ENCODE results near the gene ELMO3.

The ELMO3 gene

DNA sequence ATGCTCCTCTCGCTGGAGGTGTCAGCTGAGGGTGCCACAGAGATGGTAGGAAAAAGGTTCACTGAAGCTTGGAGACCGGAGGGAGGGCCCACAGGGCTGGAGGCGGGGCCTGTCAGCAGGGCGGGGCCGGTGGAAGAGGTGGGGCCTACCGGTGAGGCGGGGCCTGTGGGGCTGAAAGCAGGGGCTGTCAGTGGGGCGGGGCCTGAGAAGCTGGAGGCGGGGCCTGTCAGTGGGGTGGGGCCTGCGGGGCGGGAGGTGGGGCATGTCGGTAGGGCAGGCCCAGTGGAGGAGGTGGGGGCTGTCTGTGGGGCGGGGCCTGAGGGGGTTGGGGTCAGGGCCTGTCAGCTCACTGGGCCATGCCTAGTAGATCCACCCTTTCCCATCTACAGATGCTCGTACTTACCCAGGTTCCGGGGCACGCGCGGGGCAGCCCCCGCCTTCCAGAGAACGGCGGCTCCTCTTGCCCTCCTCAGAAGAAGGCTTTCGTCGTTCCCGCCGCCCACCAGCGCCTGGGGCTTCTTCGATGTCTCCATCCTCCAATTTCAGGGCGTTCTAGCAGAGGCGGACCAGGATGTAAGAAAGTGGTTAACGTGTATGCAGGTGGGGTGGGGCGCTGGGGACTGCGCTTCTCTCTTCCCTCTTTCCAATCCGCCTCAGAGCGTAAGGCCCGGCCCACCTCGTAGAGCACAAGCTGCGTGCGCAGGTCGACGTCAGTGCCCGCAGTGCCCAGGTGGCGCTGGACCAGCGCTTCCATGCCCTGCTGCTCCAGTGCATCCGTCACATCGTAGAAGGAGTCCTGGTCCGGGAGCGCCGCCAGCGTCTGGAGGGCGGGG lies 37.8 kb downstream of the ELMO3 start:
- DNase-seq (peak; percentile 51), ATAC-seq (replicated peaks) (peak; percentile 89 to 91)
- no peak overlapping the region for H3K4me3 Mint-ChIP-seq
- H3K27me3 Mint-ChIP-seq: no peaks in the 10 kb centered on the region
- H3K36me3 Mint-ChIP-seq: peaks cover 37 to 76% of the 10 kb centered on the region in 2 donors
- peak overlapping the region; percentile 82 for H3K27ac Mint-ChIP-seq
- peaks cover 8 to 17% of the 10 kb centered on the region in 2 donors for H3K4me1 Mint-ChIP-seq
- peaks cover 4 to 6% of the 10 kb centered on the region in 2 donors for H3K9me3 Mint-ChIP-seq

DNA sequence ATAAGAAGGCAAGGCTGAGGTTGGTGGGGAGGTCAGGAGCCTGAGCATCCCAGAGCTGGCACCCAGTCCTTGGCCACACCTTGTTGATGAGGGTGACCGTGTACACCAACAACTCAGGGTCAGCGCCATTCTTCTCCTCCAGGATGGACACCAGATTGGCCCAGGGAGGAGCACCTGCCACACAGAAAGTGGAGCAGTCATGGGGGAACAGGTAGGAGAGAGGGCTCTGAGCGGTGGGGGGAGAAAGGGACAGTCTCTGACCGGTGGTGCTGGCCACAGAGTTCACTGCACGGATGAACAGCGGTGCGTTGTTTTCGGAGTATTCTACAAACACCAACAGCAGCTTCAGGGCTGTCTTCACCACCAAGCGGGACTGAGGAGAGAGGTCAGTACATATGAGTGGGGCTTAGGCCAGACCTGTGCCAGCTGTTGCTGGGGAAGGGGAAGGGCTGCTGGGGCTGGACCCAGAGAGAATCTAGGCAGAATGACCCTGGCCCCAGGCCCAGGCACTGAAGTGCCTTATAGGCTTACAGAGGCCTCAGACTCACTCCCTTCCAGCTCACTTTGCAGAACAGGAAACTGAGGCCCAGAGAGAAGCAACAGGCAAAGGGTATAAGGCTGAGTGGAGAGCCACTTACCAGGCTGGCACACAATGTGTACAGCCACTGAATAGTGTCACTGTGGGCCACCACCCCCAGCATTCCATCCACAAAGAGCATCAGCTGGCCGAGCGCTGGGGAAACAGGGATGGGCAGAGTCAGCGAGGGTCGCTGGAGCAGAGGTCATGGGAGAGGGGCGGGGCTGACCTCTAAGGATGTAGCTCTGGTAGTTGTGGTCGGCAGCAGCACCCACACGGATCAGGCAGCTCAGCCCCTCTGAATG lies 38.7 kb downstream of the ELMO3 start:
- H3K36me3 Mint-ChIP-seq: peaks cover 32 to 68% of the 10 kb centered on the region in 2 donors
- ATAC-seq (replicated peaks) (no peak), DNase-seq (no peak)
- no peaks in the 10 kb centered on the region for H3K27me3 Mint-ChIP-seq
- H3K4me3 Mint-ChIP-seq: no peak overlapping the region
- peaks cover 16 to 19% of the 10 kb centered on the region in 2 donors for H3K4me1 Mint-ChIP-seq
- H3K9me3 Mint-ChIP-seq: peaks cover 4 to 6% of the 10 kb centered on the region in 2 donors
- peak overlapping the region; percentile 82 for H3K27ac Mint-ChIP-seq

DNA sequence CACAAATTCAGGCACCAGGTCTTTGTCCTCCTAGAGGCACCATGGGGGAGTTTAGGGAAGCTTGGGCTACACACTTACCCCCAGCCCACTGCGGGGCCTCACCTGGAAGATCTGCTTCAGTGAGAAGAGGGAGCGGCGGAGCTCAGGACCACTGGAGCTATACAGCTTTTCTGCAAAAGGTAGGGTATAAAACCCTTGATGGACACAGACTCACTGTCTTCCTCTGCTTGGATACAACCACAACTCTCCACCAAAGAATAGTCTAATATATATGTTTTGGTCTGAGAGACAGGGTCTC lies 39.3 kb downstream of the ELMO3 start:
- Mint-ChIP-seq H3K9me3 (peaks cover 4 to 6% of the 10 kb centered on the region in 2 donors), H3K4me1 (peaks cover 18 to 19% of the 10 kb centered on the region in 2 donors), H3K36me3 (peaks cover 30 to 65% of the 10 kb centered on the region in 2 donors), H3K4me3 (no peak overlapping the region), H3K27me3 (no peaks in the 10 kb centered on the region), H3K27ac (peak overlapping the region; percentile 69)
- no peak for DNase-seq
- no peak for ATAC-seq (replicated peaks)

GRCh38 chr16:67238806-67239470 lies 40.0 kb downstream of the ELMO3 start:
- ATAC-seq (replicated peaks) (no peak), DNase-seq (no peak)
- Mint-ChIP-seq H3K36me3 (peaks cover 25 to 58% of the 10 kb centered on the region in 2 donors), H3K9me3 (peaks cover 4 to 6% of the 10 kb centered on the region in 2 donors), H3K4me1 (peaks cover 25 to 26% of the 10 kb centered on the region in 2 donors), H3K27me3 (no peaks in the 10 kb centered on the region), H3K27ac (no peak overlapping the region), H3K4me3 (no peak overlapping the region)

DNA sequence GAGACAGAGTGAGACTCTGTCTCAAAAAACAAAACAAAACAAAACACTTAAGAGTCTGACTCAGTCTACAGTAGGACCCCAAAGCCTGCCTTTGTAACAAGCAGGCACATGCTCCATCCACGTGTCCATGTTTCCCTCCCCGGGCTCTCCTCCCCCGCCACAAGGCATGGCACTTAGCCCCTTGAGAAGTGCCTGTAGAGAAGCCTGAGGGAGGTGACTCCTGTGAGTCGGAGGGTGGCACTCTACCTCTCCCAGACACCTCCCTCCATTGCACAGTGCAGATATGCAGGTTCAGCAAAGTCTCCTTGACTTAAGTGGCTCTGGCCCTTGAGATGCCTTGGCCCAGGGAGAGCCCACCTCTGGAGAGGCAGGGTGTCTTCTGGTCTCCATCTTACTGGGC lies 41.6 kb downstream of the ELMO3 start:
- Mint-ChIP-seq H3K27ac (no peak overlapping the region), H3K27me3 (no peaks in the 10 kb centered on the region), H3K4me3 (no peak overlapping the region), H3K9me3 (peaks cover 4 to 6% of the 10 kb centered on the region in 2 donors), H3K36me3 (peaks cover 25 to 51% of the 10 kb centered on the region in 2 donors), H3K4me1 (peaks cover 35 to 41% of the 10 kb centered on the region in 2 donors)
- DNase-seq (no peak), ATAC-seq (replicated peaks) (no peak)

DNA sequence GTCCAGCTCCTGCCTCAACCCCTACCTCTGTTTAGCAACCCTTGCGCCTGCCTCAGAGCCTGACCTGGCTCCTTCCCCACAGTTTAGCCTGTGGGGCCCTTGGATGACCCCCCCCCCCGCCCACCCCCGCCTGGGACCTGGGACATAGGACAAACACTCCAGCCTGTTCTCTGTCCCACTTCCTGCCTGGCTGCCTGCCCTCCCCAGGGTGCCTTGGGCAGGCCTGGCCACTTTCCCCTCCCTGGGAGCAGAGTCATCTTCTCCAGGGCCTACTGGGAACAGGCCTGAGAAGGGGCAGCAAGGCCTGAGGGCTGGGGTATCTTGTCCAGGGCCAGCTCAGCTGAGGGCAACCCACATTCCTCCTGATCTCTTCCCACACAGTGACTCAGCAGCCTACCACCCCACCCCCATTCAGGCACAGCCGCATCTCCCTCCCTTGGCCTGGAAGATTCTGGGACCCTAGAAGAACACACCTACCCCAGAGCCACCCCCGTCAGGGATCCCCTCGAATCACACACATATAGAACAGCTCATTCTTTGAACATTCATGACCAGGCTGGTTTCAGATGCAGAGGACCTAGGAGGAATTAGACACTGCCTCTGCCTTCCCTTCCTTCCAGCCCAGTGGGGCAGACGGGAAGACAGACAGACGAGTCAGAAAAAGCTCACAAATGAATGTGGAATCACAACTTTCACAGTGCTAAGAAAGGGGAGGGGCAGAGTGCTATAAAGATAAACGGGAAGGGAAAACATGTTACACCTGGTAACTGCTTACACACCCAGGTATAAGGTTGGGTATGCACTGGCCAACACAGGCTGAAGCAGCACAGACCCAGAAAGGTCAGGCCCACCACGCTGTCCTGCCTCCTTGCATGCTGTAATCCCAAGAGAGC lies 42.3 kb downstream of the ELMO3 start:
- peaks cover 19 to 44% of the 10 kb centered on the region in 2 donors for H3K36me3 Mint-ChIP-seq
- peaks cover 31 to 46% of the 10 kb centered on the region in 2 donors for H3K4me1 Mint-ChIP-seq
- H3K27me3 Mint-ChIP-seq: no peaks in the 10 kb centered on the region
- peak overlapping the region; percentile 47 for H3K27ac Mint-ChIP-seq
- ATAC-seq (replicated peaks): no peak
- no peak overlapping the region for H3K4me3 Mint-ChIP-seq
- DNase-seq: no peak
- peaks cover under 1 to 3% of the 10 kb centered on the region in 2 donors for H3K9me3 Mint-ChIP-seq

DNA sequence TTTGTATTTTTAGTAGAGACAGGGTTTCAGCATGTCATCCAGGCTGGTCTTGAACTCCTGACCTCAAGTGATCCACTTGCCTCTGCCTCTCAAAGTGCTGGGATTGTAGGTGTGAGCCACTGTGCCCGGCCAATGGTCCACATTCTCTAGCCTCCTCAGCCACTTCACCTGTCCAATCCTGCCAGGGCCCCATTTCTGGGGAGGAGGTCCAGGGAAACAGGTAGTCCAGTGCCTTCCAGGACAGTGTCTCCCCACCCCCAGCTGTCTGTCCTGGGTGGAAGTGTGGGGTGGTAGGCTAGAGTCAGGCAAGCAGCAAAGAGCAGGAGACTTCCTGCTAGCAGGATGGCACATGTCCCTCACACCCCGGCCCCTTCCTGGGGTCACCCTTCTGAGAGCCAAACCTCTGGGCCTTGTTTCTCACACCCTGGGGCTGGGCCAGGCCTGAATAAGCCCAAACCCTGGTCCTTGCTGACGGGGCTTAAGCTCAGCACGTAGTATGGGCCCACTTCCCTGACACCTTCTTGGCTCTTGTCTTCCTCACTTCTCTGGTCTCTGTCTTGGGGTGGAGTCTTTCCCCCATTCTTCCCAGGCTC lies 43.3 kb downstream of the ELMO3 start:
- DNase-seq (no peak), ATAC-seq (replicated peaks) (no peak)
- Mint-ChIP-seq H3K4me3 (no peak overlapping the region), H3K27me3 (no peaks in the 10 kb centered on the region), H3K9me3 (no peaks in the 10 kb centered on the region), H3K36me3 (peaks cover 10 to 36% of the 10 kb centered on the region in 2 donors), H3K27ac (peak overlapping the region; percentile 86), H3K4me1 (peaks cover 27 to 53% of the 10 kb centered on the region in 2 donors)

DNA sequence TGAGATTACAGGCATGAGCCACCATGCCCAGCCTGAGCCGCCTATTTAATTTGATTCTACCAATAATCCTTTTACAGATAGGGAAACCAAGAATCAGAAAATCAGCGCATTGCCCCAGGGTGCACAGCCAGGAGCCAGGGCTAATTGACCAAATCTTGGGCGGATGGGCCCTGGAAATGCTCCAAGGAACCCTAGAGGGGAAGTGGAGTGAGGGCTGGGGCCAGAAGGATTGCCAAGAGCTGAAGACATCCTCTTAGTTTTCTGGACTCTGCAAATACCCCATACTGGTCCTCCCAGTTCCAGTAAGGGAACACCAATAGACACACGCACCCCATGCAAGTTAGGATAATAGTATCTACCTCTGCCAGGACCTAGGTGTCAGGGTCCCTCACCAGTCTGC lies 44.5 kb downstream of the ELMO3 start:
- ATAC-seq (replicated peaks) (no peak), DNase-seq (no peak)
- Mint-ChIP-seq H3K4me1 (peaks cover 34 to 66% of the 10 kb centered on the region in 2 donors), H3K36me3 (peaks cover 3 to 24% of the 10 kb centered on the region in 2 donors), H3K27ac (peak overlapping the region; percentile 96), H3K27me3 (no peaks in the 10 kb centered on the region), H3K9me3 (no peaks in the 10 kb centered on the region), H3K4me3 (peak overlapping the region in 1 of 2 donors; percentile 92)

GRCh38 chr16:67244387-67245185 lies 45.7 kb downstream of the ELMO3 start:
- peaks cover 4 to 5% of the 10 kb centered on the region in 2 donors for H3K27me3 Mint-ChIP-seq
- DNase-seq (peak; percentile 91), ATAC-seq (replicated peaks) (peak; percentile 67 to 72)
- no peaks in the 10 kb centered on the region for H3K9me3 Mint-ChIP-seq
- peaks cover 38 to 75% of the 10 kb centered on the region in 2 donors for H3K4me1 Mint-ChIP-seq
- peak overlapping the region; percentile 92 to 96 for H3K4me3 Mint-ChIP-seq
- H3K27ac Mint-ChIP-seq: peak overlapping the region; percentile 96
- peaks cover 3 to 13% of the 10 kb centered on the region in 2 donors for H3K36me3 Mint-ChIP-seq

GRCh38 chr16:67245186-67245585 lies 46.3 kb downstream of the ELMO3 start:
- Mint-ChIP-seq H3K36me3 (peaks cover 3 to 10% of the 10 kb centered on the region in 2 donors), H3K4me1 (peaks cover 44 to 80% of the 10 kb centered on the region in 2 donors), H3K4me3 (peak overlapping the region; percentile 92 to 96), H3K27me3 (peaks cover 10 to 11% of the 10 kb centered on the region in 2 donors), H3K9me3 (no peaks in the 10 kb centered on the region), H3K27ac (peak overlapping the region; percentile 96)
- DNase-seq: no peak
- ATAC-seq (replicated peaks): no peak

DNA sequence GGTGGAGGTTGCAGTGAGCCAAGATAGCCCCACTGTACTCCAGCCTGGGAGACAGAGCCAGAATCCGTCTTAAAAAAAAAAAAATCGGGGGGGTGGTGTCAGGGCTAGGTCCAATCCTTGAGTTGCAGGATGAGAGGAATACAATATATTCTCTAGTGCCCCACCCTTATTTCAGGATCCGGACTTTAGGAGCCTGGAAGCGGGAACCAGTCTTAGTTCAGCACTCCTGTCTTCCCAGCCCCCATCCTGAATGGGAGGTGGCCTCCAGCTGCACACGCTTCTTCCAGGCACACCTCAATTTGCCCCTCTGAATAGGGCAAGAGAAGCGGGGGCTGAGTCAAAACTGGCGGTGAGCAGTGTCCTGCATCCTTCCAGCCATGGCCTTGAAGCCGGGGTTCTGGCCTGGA lies 46.7 kb downstream of the ELMO3 start:
- peaks cover 44 to 80% of the 10 kb centered on the region in 2 donors for H3K4me1 Mint-ChIP-seq

DNA sequence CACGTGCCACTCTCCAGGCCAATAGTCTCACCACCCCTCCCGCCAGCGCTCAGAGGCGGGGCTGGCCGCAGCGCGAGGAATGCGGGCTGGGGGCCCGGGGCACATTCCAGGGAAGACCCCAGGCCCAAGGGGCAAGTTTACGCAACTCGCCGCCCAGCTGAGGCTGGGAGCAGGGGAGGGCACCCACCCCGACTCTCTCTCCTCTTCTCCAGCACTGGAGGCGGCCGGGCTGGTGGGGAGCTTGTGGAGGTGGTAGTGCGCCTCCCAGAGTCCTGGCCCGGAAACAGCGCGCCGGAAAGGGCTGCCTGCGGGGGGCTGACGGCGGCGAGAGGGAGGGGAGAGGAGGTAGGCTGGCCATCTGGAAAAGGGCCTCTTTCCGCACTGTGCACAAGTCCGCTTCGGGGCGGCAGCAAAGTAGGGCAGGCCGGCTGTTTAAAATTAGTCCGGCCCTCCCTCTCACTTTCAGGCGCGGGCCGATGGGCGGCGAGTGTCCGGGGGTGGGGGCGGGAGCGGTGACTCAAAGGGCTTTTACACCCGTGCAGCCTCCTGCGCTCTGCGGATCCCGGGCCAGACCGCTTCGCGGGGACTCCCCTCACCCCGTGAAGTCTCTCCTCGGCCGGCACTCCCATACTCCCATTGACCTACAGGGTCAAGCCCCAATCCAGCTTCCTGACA lies 47.3 kb downstream of the ELMO3 start:
- H3K4me1 Mint-ChIP-seq: peaks cover 43 to 78% of the 10 kb centered on the region in 2 donors
- DNase-seq: peak; percentile 69
- peaks cover 3 to 9% of the 10 kb centered on the region in 2 donors for H3K36me3 Mint-ChIP-seq
- H3K27ac Mint-ChIP-seq: peak overlapping the region; percentile 92
- peak; percentile 26 to 33 for ATAC-seq (replicated peaks)
- peaks cover 16 to 18% of the 10 kb centered on the region in 2 donors for H3K27me3 Mint-ChIP-seq
- peak overlapping the region; percentile 92 to 96 for H3K4me3 Mint-ChIP-seq
- H3K9me3 Mint-ChIP-seq: no peaks in the 10 kb centered on the region

More for the DNA sequence above, 46.7 kb downstream of the ELMO3 start:
- DNase-seq (no peak), ATAC-seq (replicated peaks) (peak in 1 of 2 donors; percentile 7)
- Mint-ChIP-seq H3K36me3 (peaks cover 3 to 10% of the 10 kb centered on the region in 2 donors), H3K9me3 (no peaks in the 10 kb centered on the region), H3K27me3 (peaks cover 15 to 16% of the 10 kb centered on the region in 2 donors), H3K27ac (peak overlapping the region; percentile 56), H3K4me3 (peak overlapping the region; percentile 92 to 96)
